ENCODE measurements around the gene PLXDC2.

Gene PLXDC2

GRCh38 chr10:19817231-19817933 lies 1.1 kb downstream of the PLXDC2 start:
- DNase-seq, result no peak

- DNase-seq, result no peak
These were observed 2.6 kb downstream of the PLXDC2 start for GRCh38 chr10:19818876-19819275.

- no peak for DNase-seq
These were observed 3.3 kb downstream of the PLXDC2 start for GRCh38 chr10:19819419-19820033.

GRCh38 chr10:19824381-19825342 lies 8.4 kb downstream of the PLXDC2 start:
- no peak for DNase-seq

- no peak for DNase-seq
These were observed 9.5 kb downstream of the PLXDC2 start for GRCh38 chr10:19825700-19826099.

- no peak for DNase-seq
These were observed 10.5 kb downstream of the PLXDC2 start for GRCh38 chr10:19826712-19827111.

- DNase-seq, result no peak
These were observed 12.2 kb downstream of the PLXDC2 start for GRCh38 chr10:19828278-19829049.

- no peak for DNase-seq
These were observed 16.5 kb downstream of the PLXDC2 start for GRCh38 chr10:19832699-19833098.

GRCh38 chr10:19833170-19833824 lies 17.1 kb downstream of the PLXDC2 start:
- no peak for DNase-seq

GRCh38 chr10:19835952-19836351 lies 19.7 kb downstream of the PLXDC2 start:
- no peak for DNase-seq

- no peak for DNase-seq
These were observed 22.9 kb downstream of the PLXDC2 start for GRCh38 chr10:19839090-19839489.

- no peak for DNase-seq
These were observed 23.3 kb downstream of the PLXDC2 start for GRCh38 chr10:19839552-19839951.

- DNase-seq, result no peak
These were observed 24.5 kb downstream of the PLXDC2 start for GRCh38 chr10:19840776-19841175.

- no peak for DNase-seq
These were observed 27.3 kb downstream of the PLXDC2 start for GRCh38 chr10:19843487-19843886.

- no peak for DNase-seq
These were observed 29.5 kb downstream of the PLXDC2 start for GRCh38 chr10:19845503-19846368.

GRCh38 chr10:19847321-19847720 lies 31.1 kb downstream of the PLXDC2 start:
- DNase-seq, result no peak

- DNase-seq, result no peak
These were observed 32.2 kb downstream of the PLXDC2 start for GRCh38 chr10:19848226-19848985.

- DNase-seq, result no peak
These were observed 37.6 kb downstream of the PLXDC2 start for GRCh38 chr10:19853831-19854230.

- DNase-seq, result no peak
These were observed 41.6 kb downstream of the PLXDC2 start for GRCh38 chr10:19857876-19858275.

GRCh38 chr10:19860107-19860506 lies 43.9 kb downstream of the PLXDC2 start:
- DNase-seq, result no peak

Data from activated CD8-positive, alpha-beta memory T cell treated with anti-CD3 and anti-CD28 coated beads, Interleukin-2, amount 50 U/mL, for 48 hours (primary cell).